Iris pigment epithelial cell (primary cell): ENCODE measurements around the gene CHRM5.
A peak's percentile ranks its signal among the peaks of the same experiment; 100 is the strongest.

Experiments used
- DNase-seq: peaks from one replicate; pipeline ENCODE4 v3.0.0-alpha.2; 2011; ENCODE audit warnings: low read depth

Gene CHRM5

DNA sequence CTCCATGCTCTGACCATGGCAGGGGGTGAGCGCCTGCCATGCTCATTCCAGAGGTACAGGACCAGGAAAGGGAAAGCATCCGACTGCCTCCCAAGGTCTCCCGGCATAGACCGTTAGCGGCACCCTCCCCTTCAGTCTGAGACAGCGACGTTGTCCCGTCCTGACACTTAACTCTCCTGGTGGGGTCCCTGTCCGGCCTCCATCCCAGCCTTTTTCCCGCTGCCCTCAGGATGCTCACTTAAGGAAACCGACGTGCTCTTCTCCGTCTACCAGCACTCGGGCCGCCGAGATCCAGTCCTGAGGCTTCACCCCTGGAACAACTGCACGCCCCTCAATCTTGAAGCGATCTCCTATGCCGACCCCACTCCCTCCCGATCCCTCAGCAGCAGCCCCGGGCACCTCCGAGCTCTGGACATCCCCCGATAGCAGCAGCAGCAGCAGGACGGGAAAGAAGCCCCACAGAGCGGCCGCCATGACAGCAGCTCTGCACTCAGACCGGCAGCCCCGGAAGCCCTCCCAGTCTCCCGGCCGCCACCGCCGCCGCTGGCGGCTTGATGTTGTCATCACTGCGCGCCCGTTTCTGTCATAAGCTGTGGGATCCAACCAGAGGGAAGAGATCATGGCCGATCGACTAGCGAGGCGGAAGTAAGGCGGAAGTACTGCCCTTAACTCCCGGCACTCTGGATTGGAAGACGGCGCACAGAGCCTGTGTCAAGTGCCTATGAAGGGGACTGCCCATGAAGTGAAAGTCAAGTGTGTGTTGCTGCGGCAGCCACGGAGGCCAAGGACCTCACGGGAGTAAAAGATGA, 133.3 kb downstream of the CHRM5 start, which contains the start of the genes EMC7 and PGBD4:
TSS of gene EMC7 (minus strand) at position 497 of the 809 bp plus-strand sequence. CDS start at position 474, 23 bp downstream.
TSS of gene PGBD4 (plus strand) at position 718 of the 809 bp plus-strand sequence. CDS start 449 bp downstream, outside the sequence.
- peak; percentile 100 for DNase-seq

- no peak for DNase-seq
Measured at GRCh38 chr15:34102175-34102925, 134.1 kb downstream of the CHRM5 start.

- no peak for DNase-seq
Measured at GRCh38 chr15:34106423-34106822, 138.1 kb downstream of the CHRM5 start.

GRCh38 chr15:34107315-34107714, 139.0 kb downstream of the CHRM5 start:
- no peak for DNase-seq

DNA sequence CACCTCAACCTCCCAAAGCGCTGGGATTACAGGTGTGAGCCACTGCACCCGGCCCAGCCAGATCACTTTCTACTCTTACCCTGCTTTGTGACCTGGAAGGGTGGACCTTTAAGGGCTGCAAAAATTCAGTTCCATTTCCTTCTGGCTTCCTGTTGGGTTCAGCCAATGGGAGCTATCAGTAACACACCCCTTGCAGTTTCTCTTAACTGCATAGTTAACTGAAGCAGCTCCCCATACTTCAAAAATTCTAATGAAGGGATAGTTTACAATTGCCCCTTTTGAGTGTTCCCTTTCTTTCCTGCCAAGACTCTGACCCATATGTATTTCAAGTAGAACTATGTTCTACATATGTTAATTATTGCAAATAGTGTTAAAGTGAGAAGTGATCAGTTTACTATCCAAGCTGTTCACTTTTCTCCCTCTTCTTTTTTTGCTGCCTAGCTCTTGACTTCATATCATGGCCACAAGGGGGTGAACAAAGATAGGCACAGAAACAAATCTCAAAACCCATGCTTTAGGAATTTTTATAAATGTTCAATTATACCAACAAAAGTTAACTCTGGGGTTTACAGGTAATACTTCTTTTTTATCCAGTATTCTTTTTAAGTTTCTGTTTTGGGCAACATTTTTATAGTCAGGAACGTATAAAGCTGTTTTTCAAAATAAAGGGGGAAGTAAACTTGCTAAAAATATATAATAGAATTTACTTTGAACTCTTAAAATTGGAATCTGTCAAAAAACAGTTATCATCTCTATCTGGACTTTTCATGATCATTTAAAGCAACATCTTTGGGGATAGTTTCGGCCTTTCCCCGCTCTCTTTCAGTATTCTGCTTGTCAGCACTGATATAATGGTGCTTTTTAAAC, 141.7 kb downstream of the CHRM5 start:
- DNase-seq, result peak; percentile 52

DNA sequence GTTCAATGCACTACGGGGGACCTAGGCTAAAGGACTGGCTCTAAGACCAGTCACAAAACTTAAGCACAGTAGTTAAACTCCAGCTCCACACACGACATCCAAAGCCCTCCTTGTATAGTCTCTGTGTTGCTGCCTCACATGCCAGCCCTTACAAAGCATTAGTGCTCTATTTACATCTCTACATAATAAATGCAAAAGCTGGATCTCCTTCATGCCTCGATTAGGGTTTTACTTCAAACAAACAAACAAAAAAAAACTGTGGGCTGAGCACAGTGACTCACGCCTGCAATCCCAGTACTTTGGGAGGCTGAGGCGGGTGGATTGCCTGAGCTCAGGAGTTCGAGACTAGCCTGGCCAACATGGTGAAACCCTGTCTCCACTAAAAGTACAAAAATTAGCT, 143.2 kb downstream of the CHRM5 start:
- no peak for DNase-seq

DNA sequence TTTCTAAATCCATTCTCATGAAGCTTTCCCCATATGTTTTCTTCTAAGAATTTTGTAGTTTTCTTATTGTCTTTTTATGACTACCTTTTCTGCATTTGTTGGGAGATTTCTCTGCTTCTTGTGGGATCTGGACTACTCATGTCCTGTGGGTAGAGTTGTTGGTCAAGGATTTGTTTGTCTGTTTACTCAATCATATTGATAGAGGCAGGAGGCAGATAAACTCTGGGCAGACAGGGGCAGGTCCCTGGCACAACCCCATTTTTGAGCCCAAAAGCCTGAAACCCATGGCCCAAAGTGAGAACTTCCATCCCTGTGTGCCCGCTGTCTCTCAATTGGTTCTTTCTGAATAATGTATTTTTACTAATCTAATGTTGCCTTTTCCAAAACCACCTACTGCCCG, 145.9 kb downstream of the CHRM5 start:
- no peak for DNase-seq

DNA sequence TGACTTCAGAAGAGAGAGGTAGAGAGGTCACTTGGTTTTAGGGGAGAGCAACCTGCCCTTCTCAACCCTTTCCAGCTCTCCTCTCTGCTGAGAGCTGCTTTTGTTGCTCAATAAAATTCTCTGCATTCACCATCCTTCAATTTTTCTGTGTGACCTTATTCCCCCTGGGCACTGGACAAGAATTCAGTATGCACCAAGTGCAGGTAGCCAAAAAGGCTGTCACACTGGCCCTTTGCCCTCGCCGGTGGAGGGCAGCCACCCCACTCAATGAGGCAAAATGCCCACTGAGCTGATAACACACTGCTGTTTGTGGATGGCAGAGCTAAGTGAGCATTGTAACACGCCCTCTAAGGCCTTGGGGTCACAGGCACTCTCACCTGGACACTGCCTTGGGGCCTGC, 146.4 kb downstream of the CHRM5 start:
- DNase-seq, result no peak

- DNase-seq, result no peak
Measured at GRCh38 chr15:34116620-34117019, 148.3 kb downstream of the CHRM5 start.
